PC-3 (cell line): ENCODE data around the gene PLA2G4B. TPM values are rescaled to one million over a fixed set of nuclear protein-coding genes. Genes with fewer than 3 reads are reported as not detected.

ENCODE experiments used
- ATAC-seq: fragments of 200-7000 bp; cut with Tn5 transposase; 2 replicates; pipeline ENCODE4 v1.9.1; 2020; ENCODE audit warnings: mild to moderate bottlenecking, moderate library complexity
- BruUV-seq: library from RNA; stranded (reverse); fragments of 400-500 nt; replicated peaks from 2 replicates; lab custom pipeline; 2021; lab: Mats Ljungman, UMichigan
- CTCF ChIA-PET: fragments of 300-600 bp; sonication (Branson Sonifier 250); formaldehyde crosslinking; loops from one replicate; lab custom pipeline; 2022; ENCODE audit warnings: antibody characterized with exemption; lab: Charles Lee
- POLR2A ChIA-PET: fragments of 300-600 bp; sonication (Branson Sonifier 250); formaldehyde crosslinking; loops from one replicate; lab custom pipeline; 2022; ENCODE audit warnings: antibody characterized with exemption; ENCODE audit not compliant: unreplicated experiment; lab: Charles Lee
- DNase-seq: peaks from one replicate; pipeline ENCODE4 v3.0.0-alpha.2; 2015
- H2AFZ ChIP-seq: fragments of 300-600 bp; sonication (generic); 2 replicates; pipeline ENCODE4 v1.6.0; 2016; ENCODE audit warnings: antibody characterized with exemption, low read length
- H3F3A ChIP-seq: fragments of 300-600 bp; sonication (generic); one replicate; pipeline ENCODE4 v1.6.0; 2017; ENCODE audit warnings: antibody characterized with exemption, low read length, control low read depth, mild to moderate bottlenecking; ENCODE audit not compliant: unreplicated experiment
- H3K27ac ChIP-seq: fragments of 300-600 bp; sonication (generic); 2 replicates; pipeline ENCODE4 v1.5.1; 2016; ENCODE audit warnings: mild to moderate bottlenecking, low read length
- H3K27me3 ChIP-seq: fragments of 300-600 bp; sonication (generic); 2 replicates; pipeline ENCODE4 v1.6.1; 2016; ENCODE audit warnings: low read length, mixed read lengths
- H3K36me3 ChIP-seq: fragments of 300-600 bp; sonication (generic); 2 replicates; pipeline ENCODE4 v1.6.1; 2016; ENCODE audit warnings: low read depth, mixed run types, low read length, mixed read lengths
- H3K4me1 ChIP-seq: fragments of 300-600 bp; sonication (generic); 2 replicates; pipeline ENCODE4 v1.5.1; 2016; ENCODE audit warnings: low read length; ENCODE audit not compliant: insufficient read depth
- H3K4me2 ChIP-seq: fragments of 300-600 bp; sonication (generic); 2 replicates; pipeline ENCODE4 v1.6.0; 2016; ENCODE audit warnings: low read length
- H3K4me3 ChIP-seq: fragments of 300-600 bp; sonication (generic); 2 replicates; pipeline ENCODE4 v1.5.1; 2016; ENCODE audit warnings: mild to moderate bottlenecking, low read length, mixed read lengths
- H3K79me2 ChIP-seq: fragments of 300-600 bp; sonication (generic); 2 replicates; pipeline ENCODE4 v1.6.1; 2017; ENCODE audit warnings: low read length, mixed read lengths
- H3K9ac ChIP-seq: fragments of 300-600 bp; sonication (generic); 2 replicates; pipeline ENCODE4 v1.6.0; 2016; ENCODE audit warnings: mild to moderate bottlenecking, low read length
- H3K9me2 ChIP-seq: fragments of 300-600 bp; sonication (generic); replicated peaks from 2 replicates; pipeline ENCODE4 v1.6.1; 2016; ENCODE audit warnings: mixed run types, low read length, mixed read lengths
- H3K9me3 ChIP-seq: fragments of 300-600 bp; sonication (generic); 2 replicates; pipeline ENCODE4 v1.6.1; 2016; ENCODE audit warnings: low read length, mixed read lengths
- H4K20me1 ChIP-seq: fragments of 300-600 bp; sonication (generic); 2 replicates; pipeline ENCODE4 v1.6.1; 2016; ENCODE audit warnings: low read length, mixed read lengths
- EZH2 ChIP-seq: fragments of 300-600 bp; sonication (generic); IDR thresholded peaks from one replicate; pipeline ENCODE4 v1.6.1; 2017; ENCODE audit warnings: antibody characterized with exemption, mild to moderate bottlenecking, low read length; ENCODE audit not compliant: unreplicated experiment
- EZH2phosphoT487 ChIP-seq: fragments of 300-600 bp; sonication (generic); IDR thresholded peaks from 2 replicates; pipeline ENCODE4 v1.6.1; 2018; ENCODE audit warnings: mild to moderate bottlenecking, antibody characterized with exemption, low read length, borderline replicate concordance
- intact Hi-C: fragments of 100-400 bp; cut with micrococcal nuclease; formaldehyde crosslinking; loops from 2 replicates; pipeline ENCODE4 v1.9.0; 2023
- total RNA-seq: library from RNA; depleted of rRNA; stranded (reverse); fragments of >200 nt; gene quantifications from 2 replicates; pipeline ENCODE4 v1.2.3, GENCODE V29; 2014
- TF ChIP-seq, protein P1 (sequence below): fragments of 300-600 bp; sonication (generic); conservative IDR thresholded peaks from 2 replicates; pipeline ENCODE4 v1.5.1; 2017; ENCODE audit warnings: antibody characterized with exemption, low read depth, mild to moderate bottlenecking, low read length

Gene PLA2G4B
- total RNA-seq, 1 experiment from 2014 or later = 12.2 TPM

DNA sequence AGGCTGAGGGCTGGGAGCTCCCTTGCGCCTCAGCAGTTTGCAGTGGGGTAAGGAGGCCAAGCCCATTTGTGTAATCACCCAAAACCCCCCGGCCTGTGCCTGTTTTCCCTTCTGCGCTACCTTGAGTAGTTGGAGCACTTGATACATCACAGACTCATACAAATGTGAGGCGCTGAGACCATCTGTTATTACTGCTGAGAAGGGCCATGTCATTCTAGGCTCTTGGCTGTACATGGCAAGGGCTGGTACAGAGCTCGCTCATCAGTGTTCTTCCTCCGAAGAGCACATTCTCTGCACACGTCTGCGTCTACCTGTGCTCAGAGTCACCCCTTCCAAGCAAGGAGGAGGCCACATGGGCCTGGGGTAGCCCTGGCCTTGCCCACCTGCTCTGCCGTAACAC lies 9.3 kb downstream of the PLA2G4B start:
- H3K4me3 ChIP-seq = no peak overlapping the region
- no peaks in the 10 kb centered on the region; the same call in 1 of the 2 replicates for H3K36me3 ChIP-seq
- no peaks in the 10 kb centered on the region for H3K79me2 ChIP-seq
- H2AFZ ChIP-seq = no peak overlapping the region
- H3K27ac ChIP-seq = no peak overlapping the region
- ChIA-PET POLR2A (no interaction called here), CTCF (no interaction called here)
- DNase-seq (no peak), ATAC-seq (no peak)
- H3K27me3 ChIP-seq = no peaks in the 10 kb centered on the region
- no peaks in the 10 kb centered on the region for H4K20me1 ChIP-seq
- no peaks in the 10 kb centered on the region for H3F3A ChIP-seq
- H3K4me2 ChIP-seq = no peak overlapping the region
- no peaks in the 10 kb centered on the region for H3K4me1 ChIP-seq
- BruUV-seq = no TSS peak
- TF ChIP-seq, protein P1, sequence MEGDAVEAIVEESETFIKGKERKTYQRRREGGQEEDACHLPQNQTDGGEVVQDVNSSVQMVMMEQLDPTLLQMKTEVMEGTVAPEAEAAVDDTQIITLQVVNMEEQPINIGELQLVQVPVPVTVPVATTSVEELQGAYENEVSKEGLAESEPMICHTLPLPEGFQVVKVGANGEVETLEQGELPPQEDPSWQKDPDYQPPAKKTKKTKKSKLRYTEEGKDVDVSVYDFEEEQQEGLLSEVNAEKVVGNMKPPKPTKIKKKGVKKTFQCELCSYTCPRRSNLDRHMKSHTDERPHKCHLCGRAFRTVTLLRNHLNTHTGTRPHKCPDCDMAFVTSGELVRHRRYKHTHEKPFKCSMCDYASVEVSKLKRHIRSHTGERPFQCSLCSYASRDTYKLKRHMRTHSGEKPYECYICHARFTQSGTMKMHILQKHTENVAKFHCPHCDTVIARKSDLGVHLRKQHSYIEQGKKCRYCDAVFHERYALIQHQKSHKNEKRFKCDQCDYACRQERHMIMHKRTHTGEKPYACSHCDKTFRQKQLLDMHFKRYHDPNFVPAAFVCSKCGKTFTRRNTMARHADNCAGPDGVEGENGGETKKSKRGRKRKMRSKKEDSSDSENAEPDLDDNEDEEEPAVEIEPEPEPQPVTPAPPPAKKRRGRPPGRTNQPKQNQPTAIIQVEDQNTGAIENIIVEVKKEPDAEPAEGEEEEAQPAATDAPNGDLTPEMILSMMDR = no peak
- no peak for TF ChIP-seq EZH2
- no peak for TF ChIP-seq EZH2phosphoT487
- no peak overlapping the region for H3K9ac ChIP-seq
- H3K9me3 ChIP-seq = no peaks in the 10 kb centered on the region
- intact Hi-C loops = no loop called here
- H3K9me2 ChIP-seq = no peaks in the 10 kb centered on the region

DNA sequence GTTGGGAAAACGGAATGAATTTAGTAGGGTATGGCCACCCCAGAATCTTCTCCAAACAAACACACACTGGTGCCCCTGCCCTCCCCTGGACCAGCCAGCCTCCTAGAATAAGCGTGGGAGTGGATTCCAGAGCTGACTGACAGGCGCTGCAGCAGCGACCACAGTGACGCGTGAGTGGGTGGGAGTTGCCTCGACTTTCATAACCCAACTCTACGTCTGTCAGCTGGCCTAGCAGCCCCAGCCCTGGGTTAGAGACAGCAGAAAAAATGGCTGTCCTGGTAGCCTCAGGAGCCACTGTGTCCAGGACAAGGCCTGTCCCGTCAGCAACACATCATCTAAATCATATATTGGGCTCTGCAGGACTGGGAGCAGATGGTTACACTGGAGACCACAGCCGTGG lies 10.0 kb downstream of the PLA2G4B start:
- no TSS peak for BruUV-seq
- Histone ChIP-seq H3K9me3 (no peaks in the 10 kb centered on the region), H3K79me2 (no peaks in the 10 kb centered on the region), H3K4me3 (no peak overlapping the region), H3K4me2 (no peak overlapping the region), H2AFZ (no peak overlapping the region), H3K4me1 (no peaks in the 10 kb centered on the region), H3F3A (no peaks in the 10 kb centered on the region), H3K9me2 (no peaks in the 10 kb centered on the region), H3K27me3 (no peaks in the 10 kb centered on the region), H3K9ac (no peak overlapping the region), H3K36me3 (no peaks in the 10 kb centered on the region; the same call in 1 of the 2 replicates), H4K20me1 (no peaks in the 10 kb centered on the region), H3K27ac (no peak overlapping the region)
- ATAC-seq (no peak), DNase-seq (no peak)
- CTCF ChIA-PET = no interaction called here
- TF ChIP-seq, protein P1 = no peak
- TF ChIP-seq EZH2 (no peak), EZH2phosphoT487 (no peak)
- POLR2A ChIA-PET = no interaction called here
- intact Hi-C loops = no loop called here

DNA sequence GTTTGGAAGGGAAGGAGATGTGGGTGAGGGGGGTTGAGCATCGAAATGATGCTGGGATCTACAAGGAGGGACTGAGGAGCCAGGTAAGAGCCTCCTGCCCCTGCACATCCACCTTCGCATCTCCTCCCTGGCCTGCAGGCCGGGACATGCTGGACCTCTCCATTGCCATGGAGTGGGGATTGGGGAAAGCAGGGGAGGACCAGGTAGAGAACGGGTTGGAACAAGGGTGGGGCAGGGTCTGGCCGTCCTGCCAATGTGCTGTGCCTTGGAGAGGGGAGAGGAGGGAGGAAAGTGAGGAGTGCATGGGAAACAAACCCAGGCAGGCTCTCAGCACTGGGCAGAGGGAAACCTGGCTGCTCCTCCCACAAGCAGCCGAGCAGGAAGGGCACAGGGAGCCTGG lies 10.6 kb downstream of the PLA2G4B start:
- no peak overlapping the region for H3K4me3 ChIP-seq
- H3K9me3 ChIP-seq = no peaks in the 10 kb centered on the region
- no peak overlapping the region for H3K9ac ChIP-seq
- no peaks in the 10 kb centered on the region for H3F3A ChIP-seq
- no peaks in the 10 kb centered on the region; the same call in 1 of the 2 replicates for H3K36me3 ChIP-seq
- H3K4me2 ChIP-seq = no peak overlapping the region
- no peak overlapping the region for H2AFZ ChIP-seq
- ChIA-PET CTCF (no interaction called here), POLR2A (no interaction called here)
- H4K20me1 ChIP-seq = no peaks in the 10 kb centered on the region
- H3K9me2 ChIP-seq = no peaks in the 10 kb centered on the region
- H3K27me3 ChIP-seq = no peaks in the 10 kb centered on the region
- ATAC-seq (no peak), DNase-seq (no peak)
- no peak for TF ChIP-seq EZH2
- TF ChIP-seq, protein P1 = no peak
- no peak for TF ChIP-seq EZH2phosphoT487
- intact Hi-C loops = no loop called here
- BruUV-seq = no TSS peak
- H3K4me1 ChIP-seq = no peaks in the 10 kb centered on the region
- H3K27ac ChIP-seq = no peak overlapping the region
- no peaks in the 10 kb centered on the region for H3K79me2 ChIP-seq
